H1 (cell line): Measurements from ENCODE around the gene ITPR1.

Experiments used
- EP300 ChIP-seq, 2 experiments: IDR thresholded peaks; 1 replicate in 1 of 2; 2 replicates in 1 of 2; pipeline ENCODE4 v1.6.1; 2011 to 2012; ENCODE audit warnings: low read depth in 2 of 2, low read length in 2 of 2, mild to moderate bottlenecking in 2 of 2, borderline replicate concordance in 1 of 2, inconsistent platforms in 1 of 2, moderate library complexity in 1 of 2
- EZH2 ChIP-seq: fragments of 200-600 bp; sonication (generic); IDR thresholded peaks from 2 replicates; pipeline ENCODE4 v1.7.1; 2012; ENCODE audit warnings: low read depth, mild to moderate bottlenecking, moderate library complexity, low read length, inconsistent platforms; ENCODE audit not compliant: severe bottlenecking
- POLR2AphosphoS5 ChIP-seq: IDR thresholded peaks from 2 replicates; pipeline ENCODE4 v1.6.1; 2011; ENCODE audit warnings: low read depth, low read length
- TF ChIP-seq, protein P1 (sequence below), 3 experiments: IDR thresholded peaks; 1 replicate in 2 of 3; 2 replicates in 1 of 3; pipeline versions ENCODE4 v1.5.1 to v1.6.1; 2011; ENCODE audit warnings: low read length in 3 of 3, mild to moderate bottlenecking in 3 of 3, inconsistent platforms in 2 of 3, low read depth in 1 of 3, moderate library complexity in 1 of 3; ENCODE audit not compliant: insufficient read depth in 1 of 3; ENCODE audit errors: control extremely low read depth in 1 of 3
- TF ChIP-seq, protein P2 (sequence below): fragments of 300-600 bp; sonication (generic); IDR thresholded peaks from 2 replicates; pipeline ENCODE4 v1.7.1; 2012; ENCODE audit warnings: low read length, moderate library complexity, mild to moderate bottlenecking, inconsistent platforms; ENCODE audit not compliant: insufficient replicate concordance

DNA sequence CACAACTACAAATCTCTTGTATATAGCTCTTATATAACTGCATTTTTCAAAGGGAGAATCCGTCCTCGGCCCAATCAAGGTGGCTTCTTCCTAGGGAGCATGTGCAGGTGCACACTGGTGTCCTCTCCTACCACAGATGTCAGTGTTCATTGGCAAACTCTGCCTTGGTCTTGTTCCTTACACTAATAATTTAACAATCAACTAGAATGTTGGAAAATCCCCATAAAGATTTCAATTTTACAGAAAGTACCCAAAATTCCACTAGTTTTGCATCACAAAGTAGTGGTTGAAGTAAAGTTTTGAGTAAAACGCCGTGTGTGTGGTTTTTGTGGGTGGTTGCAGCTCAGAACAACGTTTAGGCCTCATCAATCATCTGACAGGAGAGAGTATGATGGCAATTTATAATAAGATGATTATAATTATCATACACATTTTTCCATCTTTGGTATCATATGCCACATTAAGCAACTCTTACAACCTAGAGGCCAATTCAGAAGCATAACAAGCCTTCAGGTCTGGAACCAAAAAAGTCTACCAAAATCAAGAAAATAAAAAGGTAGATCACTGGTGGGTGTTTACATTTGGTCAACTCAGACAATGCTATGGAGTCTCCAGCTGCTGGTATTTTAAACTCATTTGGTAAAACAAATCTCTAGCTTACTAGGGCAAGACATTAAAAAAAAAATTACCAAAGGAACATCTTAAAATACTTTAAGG, 357.2 kb downstream of the ITPR1 start:
- TF ChIP-seq, protein P1, sequence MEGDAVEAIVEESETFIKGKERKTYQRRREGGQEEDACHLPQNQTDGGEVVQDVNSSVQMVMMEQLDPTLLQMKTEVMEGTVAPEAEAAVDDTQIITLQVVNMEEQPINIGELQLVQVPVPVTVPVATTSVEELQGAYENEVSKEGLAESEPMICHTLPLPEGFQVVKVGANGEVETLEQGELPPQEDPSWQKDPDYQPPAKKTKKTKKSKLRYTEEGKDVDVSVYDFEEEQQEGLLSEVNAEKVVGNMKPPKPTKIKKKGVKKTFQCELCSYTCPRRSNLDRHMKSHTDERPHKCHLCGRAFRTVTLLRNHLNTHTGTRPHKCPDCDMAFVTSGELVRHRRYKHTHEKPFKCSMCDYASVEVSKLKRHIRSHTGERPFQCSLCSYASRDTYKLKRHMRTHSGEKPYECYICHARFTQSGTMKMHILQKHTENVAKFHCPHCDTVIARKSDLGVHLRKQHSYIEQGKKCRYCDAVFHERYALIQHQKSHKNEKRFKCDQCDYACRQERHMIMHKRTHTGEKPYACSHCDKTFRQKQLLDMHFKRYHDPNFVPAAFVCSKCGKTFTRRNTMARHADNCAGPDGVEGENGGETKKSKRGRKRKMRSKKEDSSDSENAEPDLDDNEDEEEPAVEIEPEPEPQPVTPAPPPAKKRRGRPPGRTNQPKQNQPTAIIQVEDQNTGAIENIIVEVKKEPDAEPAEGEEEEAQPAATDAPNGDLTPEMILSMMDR (IDR thresholded peaks at IDR 0.05; ENCODE audit: control extremely low read depth in 1 of 3, insufficient read depth in 1 of 3, low read depth in 1 of 3, low read length in 3 of 3), result no peak
- TF ChIP-seq EZH2, result no peak
- no peak for TF ChIP-seq EP300 (IDR thresholded peaks at IDR 0.05; ENCODE audit: borderline replicate concordance in 1 of 2, low read depth in 2 of 2, low read length in 2 of 2)
- TF ChIP-seq POLR2AphosphoS5, result no peak
- TF ChIP-seq, protein P2, sequence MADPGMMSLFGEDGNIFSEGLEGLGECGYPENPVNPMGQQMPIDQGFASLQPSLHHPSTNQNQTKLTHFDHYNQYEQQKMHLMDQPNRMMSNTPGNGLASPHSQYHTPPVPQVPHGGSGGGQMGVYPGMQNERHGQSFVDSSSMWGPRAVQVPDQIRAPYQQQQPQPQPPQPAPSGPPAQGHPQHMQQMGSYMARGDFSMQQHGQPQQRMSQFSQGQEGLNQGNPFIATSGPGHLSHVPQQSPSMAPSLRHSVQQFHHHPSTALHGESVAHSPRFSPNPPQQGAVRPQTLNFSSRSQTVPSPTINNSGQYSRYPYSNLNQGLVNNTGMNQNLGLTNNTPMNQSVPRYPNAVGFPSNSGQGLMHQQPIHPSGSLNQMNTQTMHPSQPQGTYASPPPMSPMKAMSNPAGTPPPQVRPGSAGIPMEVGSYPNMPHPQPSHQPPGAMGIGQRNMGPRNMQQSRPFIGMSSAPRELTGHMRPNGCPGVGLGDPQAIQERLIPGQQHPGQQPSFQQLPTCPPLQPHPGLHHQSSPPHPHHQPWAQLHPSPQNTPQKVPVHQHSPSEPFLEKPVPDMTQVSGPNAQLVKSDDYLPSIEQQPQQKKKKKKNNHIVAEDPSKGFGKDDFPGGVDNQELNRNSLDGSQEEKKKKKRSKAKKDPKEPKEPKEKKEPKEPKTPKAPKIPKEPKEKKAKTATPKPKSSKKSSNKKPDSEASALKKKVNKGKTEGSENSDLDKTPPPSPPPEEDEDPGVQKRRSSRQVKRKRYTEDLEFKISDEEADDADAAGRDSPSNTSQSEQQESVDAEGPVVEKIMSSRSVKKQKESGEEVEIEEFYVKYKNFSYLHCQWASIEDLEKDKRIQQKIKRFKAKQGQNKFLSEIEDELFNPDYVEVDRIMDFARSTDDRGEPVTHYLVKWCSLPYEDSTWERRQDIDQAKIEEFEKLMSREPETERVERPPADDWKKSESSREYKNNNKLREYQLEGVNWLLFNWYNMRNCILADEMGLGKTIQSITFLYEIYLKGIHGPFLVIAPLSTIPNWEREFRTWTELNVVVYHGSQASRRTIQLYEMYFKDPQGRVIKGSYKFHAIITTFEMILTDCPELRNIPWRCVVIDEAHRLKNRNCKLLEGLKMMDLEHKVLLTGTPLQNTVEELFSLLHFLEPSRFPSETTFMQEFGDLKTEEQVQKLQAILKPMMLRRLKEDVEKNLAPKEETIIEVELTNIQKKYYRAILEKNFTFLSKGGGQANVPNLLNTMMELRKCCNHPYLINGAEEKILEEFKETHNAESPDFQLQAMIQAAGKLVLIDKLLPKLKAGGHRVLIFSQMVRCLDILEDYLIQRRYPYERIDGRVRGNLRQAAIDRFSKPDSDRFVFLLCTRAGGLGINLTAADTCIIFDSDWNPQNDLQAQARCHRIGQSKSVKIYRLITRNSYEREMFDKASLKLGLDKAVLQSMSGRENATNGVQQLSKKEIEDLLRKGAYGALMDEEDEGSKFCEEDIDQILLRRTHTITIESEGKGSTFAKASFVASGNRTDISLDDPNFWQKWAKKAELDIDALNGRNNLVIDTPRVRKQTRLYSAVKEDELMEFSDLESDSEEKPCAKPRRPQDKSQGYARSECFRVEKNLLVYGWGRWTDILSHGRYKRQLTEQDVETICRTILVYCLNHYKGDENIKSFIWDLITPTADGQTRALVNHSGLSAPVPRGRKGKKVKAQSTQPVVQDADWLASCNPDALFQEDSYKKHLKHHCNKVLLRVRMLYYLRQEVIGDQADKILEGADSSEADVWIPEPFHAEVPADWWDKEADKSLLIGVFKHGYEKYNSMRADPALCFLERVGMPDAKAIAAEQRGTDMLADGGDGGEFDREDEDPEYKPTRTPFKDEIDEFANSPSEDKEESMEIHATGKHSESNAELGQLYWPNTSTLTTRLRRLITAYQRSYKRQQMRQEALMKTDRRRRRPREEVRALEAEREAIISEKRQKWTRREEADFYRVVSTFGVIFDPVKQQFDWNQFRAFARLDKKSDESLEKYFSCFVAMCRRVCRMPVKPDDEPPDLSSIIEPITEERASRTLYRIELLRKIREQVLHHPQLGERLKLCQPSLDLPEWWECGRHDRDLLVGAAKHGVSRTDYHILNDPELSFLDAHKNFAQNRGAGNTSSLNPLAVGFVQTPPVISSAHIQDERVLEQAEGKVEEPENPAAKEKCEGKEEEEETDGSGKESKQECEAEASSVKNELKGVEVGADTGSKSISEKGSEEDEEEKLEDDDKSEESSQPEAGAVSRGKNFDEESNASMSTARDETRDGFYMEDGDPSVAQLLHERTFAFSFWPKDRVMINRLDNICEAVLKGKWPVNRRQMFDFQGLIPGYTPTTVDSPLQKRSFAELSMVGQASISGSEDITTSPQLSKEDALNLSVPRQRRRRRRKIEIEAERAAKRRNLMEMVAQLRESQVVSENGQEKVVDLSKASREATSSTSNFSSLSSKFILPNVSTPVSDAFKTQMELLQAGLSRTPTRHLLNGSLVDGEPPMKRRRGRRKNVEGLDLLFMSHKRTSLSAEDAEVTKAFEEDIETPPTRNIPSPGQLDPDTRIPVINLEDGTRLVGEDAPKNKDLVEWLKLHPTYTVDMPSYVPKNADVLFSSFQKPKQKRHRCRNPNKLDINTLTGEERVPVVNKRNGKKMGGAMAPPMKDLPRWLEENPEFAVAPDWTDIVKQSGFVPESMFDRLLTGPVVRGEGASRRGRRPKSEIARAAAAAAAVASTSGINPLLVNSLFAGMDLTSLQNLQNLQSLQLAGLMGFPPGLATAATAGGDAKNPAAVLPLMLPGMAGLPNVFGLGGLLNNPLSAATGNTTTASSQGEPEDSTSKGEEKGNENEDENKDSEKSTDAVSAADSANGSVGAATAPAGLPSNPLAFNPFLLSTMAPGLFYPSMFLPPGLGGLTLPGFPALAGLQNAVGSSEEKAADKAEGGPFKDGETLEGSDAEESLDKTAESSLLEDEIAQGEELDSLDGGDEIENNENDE, result no peak
